ENCODE data around the gene PPP1R1B.

PPP1R1B gene

GRCh38 chr17:39636927-39637736 lies 10.4 kb downstream of the PPP1R1B start, which contains the start of gene STARD3:
STARD3 (plus strand) TSS chr17:39637144; CDS start chr17:39653532, 16,388 bp downstream.
- peak; percentile 93 for DNase-seq (ENCODE audit: insufficient read length, low spot score)
- no peak for FAIRE-seq
- TF ChIP-seq CTCF (IDR thresholded peaks at IDR 0.05; ENCODE audit: insufficient read depth, missing control alignments) = no peak

GRCh38 chr17:39638317-39638716 lies 11.6 kb downstream of the PPP1R1B start:
- DNase-seq (ENCODE audit: insufficient read length, low spot score) (no peak), FAIRE-seq (no peak)
- TF ChIP-seq CTCF (IDR thresholded peaks at IDR 0.05; ENCODE audit: insufficient read depth, missing control alignments) = no peak

GRCh38 chr17:39639043-39639442 lies 12.3 kb downstream of the PPP1R1B start:
- TF ChIP-seq CTCF (IDR thresholded peaks at IDR 0.05; ENCODE audit: insufficient read depth, missing control alignments) = no peak
- FAIRE-seq (no peak), DNase-seq (ENCODE audit: insufficient read length, low spot score) (no peak)

- TF ChIP-seq CTCF (IDR thresholded peaks at IDR 0.05; ENCODE audit: insufficient read depth, missing control alignments) = no peak
- FAIRE-seq = no peak
- DNase-seq (ENCODE audit: insufficient read length, low spot score) = no peak
Measured at GRCh38 chr17:39639566-39640458, 13.1 kb downstream of the PPP1R1B start.

- DNase-seq (ENCODE audit: insufficient read length, low spot score) (no peak), FAIRE-seq (no peak)
- TF ChIP-seq CTCF (IDR thresholded peaks at IDR 0.05; ENCODE audit: insufficient read depth, missing control alignments) = no peak
Measured at GRCh38 chr17:39640591-39641031, 13.9 kb downstream of the PPP1R1B start.

GRCh38 chr17:39641097-39641496 lies 14.3 kb downstream of the PPP1R1B start:
- no peak for DNase-seq (ENCODE audit: insufficient read length, low spot score)
- no peak for FAIRE-seq
- TF ChIP-seq CTCF (IDR thresholded peaks at IDR 0.05; ENCODE audit: insufficient read depth, missing control alignments) = no peak

All from D721Med (cell line).